ENCODE results near the gene TSC22D1. TPM values are rescaled to one million over a fixed set of nuclear protein-coding genes. Genes with fewer than 3 reads are reported as not detected.

Gene TSC22D1
- polyA plus RNA-seq, 1 donor from 2014 or later, result 355 TPM

DNA sequence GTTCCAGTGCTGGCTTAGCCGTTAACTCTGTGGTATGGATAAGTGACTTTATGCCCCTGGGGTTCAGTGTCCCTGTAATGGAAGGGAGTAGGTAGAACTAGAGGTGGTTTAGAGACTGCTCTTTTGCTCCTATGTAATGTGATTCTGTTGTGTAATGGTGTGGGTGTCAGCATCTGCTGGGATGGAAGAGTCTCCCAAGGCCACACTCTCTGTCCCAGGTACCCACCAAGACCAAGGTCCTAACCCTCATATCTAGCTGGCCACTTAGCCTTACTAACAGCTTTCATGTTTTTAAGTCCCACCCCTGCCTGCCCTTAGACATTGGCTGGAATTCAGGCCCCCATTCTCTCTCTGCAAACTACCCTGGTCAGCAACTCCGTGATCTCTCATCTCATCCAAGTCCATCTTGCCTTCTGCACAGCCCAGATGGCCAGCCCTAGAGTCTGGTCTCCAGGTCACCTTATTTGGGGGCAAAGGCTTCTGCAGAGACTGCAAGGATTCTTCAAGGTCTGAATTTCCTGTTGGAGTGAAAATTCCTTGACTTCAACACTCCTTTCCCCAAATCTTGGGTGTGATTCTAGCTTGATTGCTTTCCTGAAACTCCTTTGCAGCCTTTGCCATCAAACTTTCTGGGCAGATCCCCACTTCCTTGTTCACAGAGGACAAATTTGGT lies 154.1 kb downstream of the TSC22D1 start:
- no peaks in the 10 kb centered on the region for H3K36me3 ChIP-seq (ENCODE audit: insufficient read depth, low read length)
- TF ChIP-seq MXI1 (conservative IDR thresholded peaks at IDR 0.05; ENCODE audit: poor library complexity, severe bottlenecking) (no peak), REST (IDR thresholded peaks at IDR 0.05; ENCODE audit: borderline replicate concordance) (no peak), SMC3 (conservative IDR thresholded peaks at IDR 0.05; ENCODE audit: poor library complexity) (no peak), RAD21 (conservative IDR thresholded peaks at IDR 0.05) (no peak), TAF1 (IDR thresholded peaks at IDR 0.05; ENCODE audit: low read depth) (no peak), CTCF (IDR thresholded peaks at IDR 0.05; ENCODE audit: poor library complexity, severe bottlenecking) (no peak), EP300 (conservative IDR thresholded peaks at IDR 0.05; ENCODE audit: poor library complexity, severe bottlenecking) (no peak)
- no peaks in the 10 kb centered on the region for H4K20me1 ChIP-seq (ENCODE audit: insufficient read depth)
- no peak overlapping the region for H3K4me3 ChIP-seq (ENCODE audit: low read length)
- no peak overlapping the region for H3K27ac ChIP-seq (ENCODE audit: low read length)
- no peak overlapping the region for H3K9ac ChIP-seq (ENCODE audit: low read length)
- no peaks in the 10 kb centered on the region for H3K27me3 ChIP-seq (ENCODE audit: insufficient read depth, low read depth, low read length)
- no peak overlapping the region for H2AFZ ChIP-seq (ENCODE audit: low read depth, low read length)
- H3K9me2 ChIP-seq (ENCODE audit: insufficient read depth, low read length), result no peaks in the 10 kb centered on the region
- no peaks in the 10 kb centered on the region for H3F3A ChIP-seq (ENCODE audit: insufficient read depth, low read length, poor library complexity, severe bottlenecking)
- H3K4me2 ChIP-seq (ENCODE audit: low read length), result no peak overlapping the region
- no peaks in the 10 kb centered on the region for H3K9me3 ChIP-seq (ENCODE audit: low read length)
- H3K79me2 ChIP-seq (replicated peaks; ENCODE audit: insufficient read depth, low read length), result no peaks in the 10 kb centered on the region

- Histone ChIP-seq H3K9ac (ENCODE audit: low read length) (no peak overlapping the region), H3F3A (ENCODE audit: insufficient read depth, low read length, poor library complexity, severe bottlenecking) (no peaks in the 10 kb centered on the region), H3K27me3 (ENCODE audit: insufficient read depth, low read depth, low read length) (no peaks in the 10 kb centered on the region), H3K79me2 (replicated peaks; ENCODE audit: insufficient read depth, low read length) (no peaks in the 10 kb centered on the region), H3K9me2 (ENCODE audit: insufficient read depth, low read length) (no peaks in the 10 kb centered on the region), H4K20me1 (ENCODE audit: insufficient read depth) (no peaks in the 10 kb centered on the region), H3K4me3 (ENCODE audit: low read length) (no peak overlapping the region), H3K36me3 (ENCODE audit: insufficient read depth, low read length) (no peaks in the 10 kb centered on the region), H2AFZ (ENCODE audit: low read depth, low read length) (no peak overlapping the region), H3K9me3 (ENCODE audit: low read length) (no peaks in the 10 kb centered on the region), H3K27ac (ENCODE audit: low read length) (no peak overlapping the region), H3K4me2 (ENCODE audit: low read length) (no peak overlapping the region)
- no peak for TF ChIP-seq MXI1 (conservative IDR thresholded peaks at IDR 0.05; ENCODE audit: poor library complexity, severe bottlenecking)
Observed at GRCh38 chr13:44420376-44421220, 155.5 kb downstream of the TSC22D1 start.

All from neural cell (in vitro differentiated cells).